HepG2 (cell line): Measurements from ENCODE around the gene CTDP1.

ENCODE experiments used
- AFF4 ChIP-seq: sonication (generic); formaldehyde crosslinking; IDR thresholded peaks from 2 replicates; pipeline ENCODE4 v1.4.0; 2020; ENCODE audit warnings: missing genetic modification reagents
- SMC3 ChIP-seq: IDR thresholded peaks from 2 replicates; pipeline ENCODE4 v1.6.1; 2011; ENCODE audit warnings: low read length, improper control_type of control experiment

DNA sequence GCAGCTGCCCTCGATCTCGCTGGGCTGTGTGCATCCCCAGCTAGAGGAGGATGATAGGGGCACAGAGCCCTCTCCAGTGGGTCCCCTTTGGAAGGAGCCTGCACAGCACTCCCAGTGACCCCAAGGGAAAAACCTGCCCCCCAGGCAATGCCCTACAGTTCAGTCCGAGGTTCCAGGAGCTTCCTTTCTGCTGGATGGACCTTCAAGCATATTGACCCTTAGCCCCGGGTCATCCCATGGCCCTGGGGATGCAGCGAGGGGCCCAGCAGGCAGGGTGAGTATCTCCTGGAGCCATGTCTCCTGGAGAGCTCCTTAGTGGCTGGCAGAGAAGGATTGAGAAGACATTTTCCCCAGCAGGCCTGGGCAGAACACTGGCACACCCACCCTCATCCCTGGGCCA, 45.4 kb upstream of the CTDP1 start:
- TF ChIP-seq AFF4 (CRISPR knock-in tag) = no peak
- TF ChIP-seq SMC3 = no peak
